ENCODE measurements around the gene TRAF2. TPM values are rescaled to one million over a fixed set of nuclear protein-coding genes. Genes with fewer than 3 reads are reported as not detected.

TRAF2 gene
- total RNA-seq, 2 donors from 2014 or later = 23.7 to 25.3 TPM

GRCh38 chr9:136975644-136976043, 89.3 kb downstream of the TRAF2 start:
- ATAC-seq (no peak), DNase-seq (no peak)
- intact Hi-C loops (cut with DNase I, micrococcal nuclease) = no loop called here

Small RNA genes within 50 kb of the gene (microRNA-seq; reads per million reads assigned to microRNA genes)
- gene MIR4479 = 1.1 to 5.4 reads per million in 2 donors

Other genes with a start within 250 kb of the TRAF2 start
- 10 to 100 TPM; 14.3 to 17.2 TPM for gene EGFL7, start 223.6 kb upstream of the TRAF2 start, total RNA-seq
- gene AGPAT2, start 199.1 kb upstream of the TRAF2 start, total RNA-seq = 100 to 1,000 TPM; 152 to 211 TPM
- 1 to 10 TPM; 1.3 to 2.1 TPM for gene DIPK1B, start 173.9 kb upstream of the TRAF2 start, total RNA-seq
- 1 to 10 TPM; 1.2 to 2.4 TPM for gene LCN10, start 143.6 kb upstream of the TRAF2 start, total RNA-seq
- 1 to 10 TPM; 1.0 to 3.6 TPM for gene LCN6, start 138.0 kb upstream of the TRAF2 start, total RNA-seq
- gene LCN8, start 128.3 kb upstream of the TRAF2 start, total RNA-seq = under 1 TPM in 1 of 2 donors, not detected in 1; 0.36 TPM
- 10 to 100 TPM in 1 of 2 donors, 1 to 10 TPM in 1; 8.0 to 15.9 TPM for gene LCN15, start 122.0 kb upstream of the TRAF2 start, total RNA-seq
- 100 to 1,000 TPM; 239 to 377 TPM for gene TMEM141, start 95.2 kb upstream of the TRAF2 start, total RNA-seq
- gene CCDC183, start 90.2 kb upstream of the TRAF2 start, total RNA-seq = 10 to 100 TPM; 20.6 to 35.1 TPM
- 100 to 1,000 TPM; 120 to 132 TPM for gene RABL6, start 78.6 kb upstream of the TRAF2 start, total RNA-seq
- 10 to 100 TPM; 10.4 to 11.1 TPM for gene AJM1, start 44.0 kb upstream of the TRAF2 start, total RNA-seq
- gene PHPT1, start 37.1 kb upstream of the TRAF2 start, total RNA-seq = 100 to 1,000 TPM; 109 to 154 TPM
- gene MAMDC4, start 34.2 kb upstream of the TRAF2 start, total RNA-seq = 10 to 100 TPM; 19.1 to 20.1 TPM
- gene EDF1, start 20.2 kb upstream of the TRAF2 start, total RNA-seq = 100 to 1,000 TPM; 434 to 466 TPM
- 100 to 1,000 TPM; 167 to 195 TPM for gene FBXW5, start 58.2 kb downstream of the TRAF2 start, total RNA-seq
- gene C8G, start 58.7 kb downstream of the TRAF2 start, total RNA-seq = 1 to 10 TPM; 3.9 to 8.3 TPM
- gene LCN12, start 65.8 kb downstream of the TRAF2 start, total RNA-seq = 10 to 100 TPM in 1 of 2 donors, 1 to 10 TPM in 1; 8.5 to 10.2 TPM
- 10 to 100 TPM in 1 of 2 donors, 1 to 10 TPM in 1; 8.7 to 36.9 TPM for gene PTGDS, start 91.0 kb downstream of the TRAF2 start, total RNA-seq
- gene LCNL1, start 96.5 kb downstream of the TRAF2 start, total RNA-seq = under 1 TPM in 1 of 2 donors, not detected in 1; 0.06 TPM
- gene PAXX, start 105.9 kb downstream of the TRAF2 start, total RNA-seq = 10 to 100 TPM; 33.3 to 41.2 TPM
- 1 to 10 TPM; 3.2 to 3.8 TPM for gene CLIC3, start 110.1 kb downstream of the TRAF2 start, total RNA-seq
- gene ABCA2, start 141.7 kb downstream of the TRAF2 start, total RNA-seq = 10 to 100 TPM; 55.5 to 56.0 TPM
- not detected for gene FUT7, start 145.6 kb downstream of the TRAF2 start, total RNA-seq
- 100 to 1,000 TPM; 170 to 204 TPM for gene NPDC1, start 159.7 kb downstream of the TRAF2 start, total RNA-seq
- gene ENTPD2, start 167.5 kb downstream of the TRAF2 start, total RNA-seq = 10 to 100 TPM; 25.0 to 26.3 TPM
- 10 to 100 TPM; 10.3 to 16.8 TPM for gene SAPCD2, start 184.0 kb downstream of the TRAF2 start, total RNA-seq
- gene UAP1L1, start 191.0 kb downstream of the TRAF2 start, total RNA-seq = 10 to 100 TPM; 13.0 to 18.2 TPM
- gene MAN1B1, start 200.5 kb downstream of the TRAF2 start, total RNA-seq = 10 to 100 TPM; 50.0 to 53.5 TPM
- gene DPP7, start 228.2 kb downstream of the TRAF2 start, total RNA-seq = 10 to 100 TPM; 53.1 to 66.0 TPM